ENCODE results near the gene SLC35A4. TPM values are rescaled to one million over a fixed set of nuclear protein-coding genes. Genes with fewer than 3 reads are reported as not detected.

The SLC35A4 gene
- total RNA-seq, 1 experiment from 2014 or later: 66.2 TPM

DNA sequence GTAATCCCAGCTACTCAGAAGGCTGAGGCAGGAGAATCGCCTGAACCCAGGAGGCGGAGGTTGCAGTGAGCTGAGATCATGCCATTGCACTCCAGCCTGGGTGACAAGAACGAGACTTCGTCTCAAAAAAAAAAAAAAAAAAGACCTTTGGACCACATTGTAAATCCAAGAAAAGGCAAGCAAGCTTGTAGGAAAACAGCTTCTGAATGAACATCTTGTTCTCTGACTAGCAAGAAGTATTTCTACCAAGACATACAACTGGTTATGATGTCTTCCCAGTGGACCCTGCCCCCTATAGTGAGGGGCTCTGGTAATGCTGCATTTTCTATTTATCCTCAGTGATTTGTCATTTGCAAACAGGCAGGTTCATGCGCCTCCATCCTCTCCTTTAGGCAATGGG lies 21.7 kb upstream of the SLC35A4 start:
- Histone ChIP-seq H3K4me3 (no peak overlapping the region), H3K4me1 (replicated peaks; ENCODE audit: insufficient read depth) (no peaks in the 10 kb centered on the region), H3K9me2 (ENCODE audit: insufficient read depth) (no peaks in the 10 kb centered on the region), H3K79me2 (ENCODE audit: low read depth) (no peaks in the 10 kb centered on the region), H3K4me2 (no peak overlapping the region), H3K36me3 (ENCODE audit: low read depth) (peaks cover 23% of the 10 kb centered on the region; the same call in 1 of the 2 replicates), H2AFZ (no peak overlapping the region), H3K9me3 (ENCODE audit: insufficient read depth, low read depth) (no peaks in the 10 kb centered on the region), H4K20me1 (ENCODE audit: insufficient read depth) (no peaks in the 10 kb centered on the region), H3K27me3 (ENCODE audit: insufficient read depth, low read depth) (no peaks in the 10 kb centered on the region), H3K27ac (no peak overlapping the region), H3F3A (ENCODE audit: insufficient read depth, low read depth) (peaks cover 14% of the 10 kb centered on the region; the same call in 1 of the 2 replicates)
- TF ChIP-seq, protein P1, sequence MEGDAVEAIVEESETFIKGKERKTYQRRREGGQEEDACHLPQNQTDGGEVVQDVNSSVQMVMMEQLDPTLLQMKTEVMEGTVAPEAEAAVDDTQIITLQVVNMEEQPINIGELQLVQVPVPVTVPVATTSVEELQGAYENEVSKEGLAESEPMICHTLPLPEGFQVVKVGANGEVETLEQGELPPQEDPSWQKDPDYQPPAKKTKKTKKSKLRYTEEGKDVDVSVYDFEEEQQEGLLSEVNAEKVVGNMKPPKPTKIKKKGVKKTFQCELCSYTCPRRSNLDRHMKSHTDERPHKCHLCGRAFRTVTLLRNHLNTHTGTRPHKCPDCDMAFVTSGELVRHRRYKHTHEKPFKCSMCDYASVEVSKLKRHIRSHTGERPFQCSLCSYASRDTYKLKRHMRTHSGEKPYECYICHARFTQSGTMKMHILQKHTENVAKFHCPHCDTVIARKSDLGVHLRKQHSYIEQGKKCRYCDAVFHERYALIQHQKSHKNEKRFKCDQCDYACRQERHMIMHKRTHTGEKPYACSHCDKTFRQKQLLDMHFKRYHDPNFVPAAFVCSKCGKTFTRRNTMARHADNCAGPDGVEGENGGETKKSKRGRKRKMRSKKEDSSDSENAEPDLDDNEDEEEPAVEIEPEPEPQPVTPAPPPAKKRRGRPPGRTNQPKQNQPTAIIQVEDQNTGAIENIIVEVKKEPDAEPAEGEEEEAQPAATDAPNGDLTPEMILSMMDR (conservative IDR thresholded peaks at IDR 0.05): no peak
- no peak for TF ChIP-seq EZH2 (IDR thresholded peaks at IDR 0.05; ENCODE audit: low read depth)
- DNase-seq: no peak
- intact Hi-C loops (cut with micrococcal nuclease; ENCODE audit: unreplicated experiment): no loop called here
- ChIA-PET CTCF (no interaction called here), POLR2A (ENCODE audit: unreplicated experiment) (interaction anchor here (0.6 kb wide), 2 partner anchors 9 to 93 kb away, joined by 4 read pairs; no protein-coding TSS in a partner anchor)
- no TSS peak for BruUV-seq (replicated peaks)

DNA sequence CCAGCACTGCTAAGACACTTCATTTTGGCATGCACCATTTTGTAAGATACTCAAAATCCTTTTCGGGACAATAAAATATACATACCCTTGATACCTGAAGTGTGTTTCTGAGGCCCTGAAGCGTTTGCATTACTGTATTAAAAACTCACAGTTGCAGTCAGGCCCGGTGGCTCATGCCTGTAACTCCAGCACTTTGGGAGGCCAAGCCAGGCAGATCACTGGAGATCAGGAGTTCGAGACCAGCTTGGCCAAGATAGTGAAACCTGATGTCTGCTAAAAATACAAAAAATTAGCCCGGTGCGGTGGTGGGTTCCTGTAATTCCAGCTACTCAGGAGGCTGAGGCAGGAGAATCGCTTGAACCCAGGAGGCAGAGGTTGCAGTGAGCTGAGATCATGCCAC lies 19.6 kb upstream of the SLC35A4 start:
- POLR2A ChIA-PET (ENCODE audit: unreplicated experiment): no interaction called here
- Histone ChIP-seq H3K27ac (no peak overlapping the region), H3K27me3 (ENCODE audit: insufficient read depth, low read depth) (no peaks in the 10 kb centered on the region), H3K36me3 (ENCODE audit: low read depth) (peaks cover 12% of the 10 kb centered on the region; the same call in 1 of the 2 replicates), H3K79me2 (ENCODE audit: low read depth) (no peaks in the 10 kb centered on the region), H3K4me2 (no peak overlapping the region), H3K4me3 (no peak overlapping the region), H4K20me1 (ENCODE audit: insufficient read depth) (peaks cover 4% of the 10 kb centered on the region; the same call in 1 of the 2 replicates), H3F3A (ENCODE audit: insufficient read depth, low read depth) (peaks cover 31% of the 10 kb centered on the region; the same call in 1 of the 2 replicates), H3K9me2 (ENCODE audit: insufficient read depth) (no peaks in the 10 kb centered on the region), H3K9me3 (ENCODE audit: insufficient read depth, low read depth) (no peaks in the 10 kb centered on the region), H3K4me1 (replicated peaks; ENCODE audit: insufficient read depth) (no peaks in the 10 kb centered on the region), H2AFZ (no peak overlapping the region)
- no peak for DNase-seq
- intact Hi-C loops (cut with micrococcal nuclease; ENCODE audit: unreplicated experiment): no loop called here
- CTCF ChIA-PET: interaction anchor here (0.6 to 0.7 kb wide), 2 partner anchors 100 to 144 kb away, joined by 3 to 6 read pairs; no protein-coding TSS in a partner anchor
- BruUV-seq (replicated peaks): no TSS peak
- no peak for TF ChIP-seq EZH2 (IDR thresholded peaks at IDR 0.05; ENCODE audit: low read depth)
- TF ChIP-seq, protein P1 (conservative IDR thresholded peaks at IDR 0.05): no peak

DNA sequence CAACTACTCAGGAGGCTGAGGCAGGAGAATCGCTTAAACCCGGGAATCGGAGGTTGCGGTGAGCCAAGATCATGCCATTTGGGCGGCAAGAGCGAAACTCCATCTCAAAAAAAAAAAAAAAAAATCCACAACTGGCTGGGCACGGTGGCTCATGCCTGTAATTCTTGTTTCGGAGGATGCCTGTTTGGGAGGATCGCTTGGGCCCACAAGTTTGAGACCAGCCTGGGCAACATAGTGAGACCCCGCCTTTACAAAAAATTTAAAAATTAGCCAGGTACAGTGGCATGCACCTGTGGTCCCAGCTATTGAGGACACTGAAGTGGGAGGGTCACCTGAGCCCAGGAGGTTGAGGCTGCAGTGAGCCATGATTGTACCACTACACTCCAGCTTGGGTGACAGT lies 19.0 kb upstream of the SLC35A4 start:
- TF ChIP-seq EZH2 (IDR thresholded peaks at IDR 0.05; ENCODE audit: low read depth): no peak
- TF ChIP-seq, protein P1 (conservative IDR thresholded peaks at IDR 0.05): no peak
- Histone ChIP-seq H3K27me3 (ENCODE audit: insufficient read depth, low read depth) (no peaks in the 10 kb centered on the region), H3K27ac (no peak overlapping the region), H2AFZ (no peak overlapping the region), H3K36me3 (ENCODE audit: low read depth) (peaks cover 7% of the 10 kb centered on the region; the same call in 1 of the 2 replicates), H3K79me2 (ENCODE audit: low read depth) (no peaks in the 10 kb centered on the region), H3K4me2 (no peak overlapping the region), H3K4me1 (replicated peaks; ENCODE audit: insufficient read depth) (no peaks in the 10 kb centered on the region), H3K4me3 (no peak overlapping the region), H3K9me2 (ENCODE audit: insufficient read depth) (no peaks in the 10 kb centered on the region), H4K20me1 (ENCODE audit: insufficient read depth) (peaks cover 4% of the 10 kb centered on the region; the same call in 1 of the 2 replicates), H3F3A (ENCODE audit: insufficient read depth, low read depth) (peaks cover 31% of the 10 kb centered on the region; the same call in 1 of the 2 replicates), H3K9me3 (ENCODE audit: insufficient read depth, low read depth) (no peaks in the 10 kb centered on the region)
- intact Hi-C loops (cut with micrococcal nuclease; ENCODE audit: unreplicated experiment): no loop called here
- BruUV-seq (replicated peaks): no TSS peak
- DNase-seq: no peak
- ChIA-PET POLR2A (ENCODE audit: unreplicated experiment) (interaction anchor here (0.6 kb wide), 1 partner anchor 96 kb away, joined by 8 read pairs; no protein-coding TSS in a partner anchor), CTCF (interaction anchor here (0.7 to 0.9 kb wide), 2 partner anchors 89 to 96 kb away, joined by 5 read pairs; no protein-coding TSS in a partner anchor)

Data from PC-9 (cell line).